EH (cell line): ENCODE data around the gene SERPINH1.

Experiments
- DNase-seq: peaks from one replicate; pipeline ENCODE4 v3.0.0-alpha.2; 2015; ENCODE audit warnings: low read depth

The SERPINH1 gene

DNA sequence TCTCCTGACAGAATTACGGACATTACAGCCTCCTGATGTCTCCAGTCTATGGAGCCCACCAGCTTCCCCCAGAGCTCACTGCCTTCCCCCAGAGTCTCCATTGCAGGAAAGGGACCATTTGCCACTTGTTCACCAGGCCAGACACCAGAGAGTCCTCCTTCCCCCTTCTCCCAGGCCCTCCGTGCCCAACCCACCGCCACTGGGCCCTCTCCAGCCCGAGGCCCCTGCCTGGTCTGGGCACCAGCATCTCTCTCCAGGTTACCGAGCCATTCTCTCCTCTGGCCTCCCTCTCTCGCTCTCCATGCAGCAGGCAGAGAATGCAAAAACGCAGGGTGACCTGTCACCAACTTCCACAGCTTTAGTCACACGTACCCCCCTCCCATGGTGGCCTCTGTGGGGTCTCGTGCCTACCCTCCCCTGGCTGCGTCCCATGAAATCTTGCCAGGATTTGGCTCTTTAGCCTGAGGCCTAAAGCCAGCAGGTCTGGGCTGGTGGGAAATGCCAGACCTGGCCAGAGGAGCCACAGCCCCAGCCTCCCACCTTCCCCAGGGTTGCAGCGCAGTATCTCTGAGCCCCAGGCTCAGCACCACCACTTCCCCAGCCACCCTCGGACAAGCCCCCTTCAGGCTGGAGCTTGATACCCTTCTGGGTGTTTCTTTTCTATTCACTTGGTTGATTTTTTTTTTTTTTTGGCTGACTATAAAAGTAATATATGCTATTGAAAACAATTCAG, 6.8 kb upstream of the SERPINH1 start:
- no peak for DNase-seq

DNA sequence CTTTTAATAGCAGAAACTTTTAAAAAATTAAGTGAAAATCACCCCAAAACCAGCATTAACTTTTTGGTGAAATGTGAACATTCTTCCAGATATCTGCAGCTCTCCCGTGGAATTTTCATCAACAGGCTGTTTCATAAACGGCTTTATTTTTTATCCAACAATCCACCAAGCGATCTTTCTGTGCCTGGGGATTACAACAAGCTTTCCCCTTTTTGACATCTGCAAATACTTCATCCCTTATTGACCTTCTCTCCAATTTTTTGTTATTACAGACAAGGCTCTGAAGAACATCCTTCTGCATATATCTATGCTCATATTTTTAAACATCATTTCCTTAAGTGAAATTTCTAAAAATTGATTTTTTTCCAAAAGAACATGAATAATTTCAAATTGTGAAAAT, 5.8 kb upstream of the SERPINH1 start:
- no peak for DNase-seq

- peak; percentile 97 for DNase-seq
These were observed 4.2 kb upstream of the SERPINH1 start for GRCh38 chr11:75557666-75558494.

- DNase-seq = peak; percentile 94
These were observed 2.9 kb upstream of the SERPINH1 start for GRCh38 chr11:75558939-75559843.

DNA sequence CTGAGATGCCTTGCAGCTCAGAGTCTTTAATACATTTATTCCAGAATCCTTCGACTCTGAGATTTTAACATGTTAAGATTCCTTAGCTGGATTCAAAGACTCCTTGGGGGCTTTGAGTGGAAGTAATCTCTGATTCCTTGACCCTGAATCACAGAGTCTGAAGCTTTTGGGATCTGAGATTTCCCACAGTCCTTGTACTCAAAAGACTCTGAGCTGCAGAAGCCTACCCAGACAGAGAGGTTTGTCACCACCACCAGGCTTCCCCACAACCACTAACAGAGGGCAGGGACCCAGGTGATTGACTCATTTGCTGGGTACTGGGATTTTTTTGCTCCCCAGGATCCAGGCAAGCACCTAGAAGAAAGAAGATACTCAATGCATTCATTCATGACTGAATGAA, 1.4 kb upstream of the SERPINH1 start:
- DNase-seq = peak; percentile 62

- no peak for DNase-seq
These were observed 516 bp upstream of the SERPINH1 start for GRCh38 chr11:75561426-75562047.

GRCh38 chr11:75562836-75563484, 907 bp downstream of the SERPINH1 start:
- DNase-seq = peak; percentile 81

DNA sequence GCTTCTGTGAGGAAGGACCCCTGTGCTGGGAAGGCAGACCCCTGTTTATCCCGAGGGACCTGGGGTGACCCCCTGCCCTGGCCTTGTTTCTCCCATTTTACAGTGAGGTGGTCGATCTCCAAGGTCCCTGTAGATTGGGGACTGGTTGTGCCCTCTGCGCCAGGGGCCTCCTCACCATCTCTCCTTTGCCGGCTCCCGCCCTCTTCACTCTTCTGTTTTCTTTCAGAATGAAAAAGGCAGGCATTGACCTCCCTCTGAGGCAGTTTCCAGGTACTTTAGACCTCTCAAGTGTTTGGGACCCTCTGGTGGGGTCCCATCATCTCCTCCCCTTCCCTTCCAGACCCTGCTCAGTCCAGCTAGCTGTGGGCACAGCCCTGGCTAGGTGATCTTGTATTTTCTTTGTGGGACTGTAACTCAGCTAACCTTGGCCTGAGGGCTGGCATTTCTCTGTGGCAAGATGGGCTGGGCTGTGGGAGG, 1.5 kb downstream of the SERPINH1 start:
- DNase-seq = no peak

DNA sequence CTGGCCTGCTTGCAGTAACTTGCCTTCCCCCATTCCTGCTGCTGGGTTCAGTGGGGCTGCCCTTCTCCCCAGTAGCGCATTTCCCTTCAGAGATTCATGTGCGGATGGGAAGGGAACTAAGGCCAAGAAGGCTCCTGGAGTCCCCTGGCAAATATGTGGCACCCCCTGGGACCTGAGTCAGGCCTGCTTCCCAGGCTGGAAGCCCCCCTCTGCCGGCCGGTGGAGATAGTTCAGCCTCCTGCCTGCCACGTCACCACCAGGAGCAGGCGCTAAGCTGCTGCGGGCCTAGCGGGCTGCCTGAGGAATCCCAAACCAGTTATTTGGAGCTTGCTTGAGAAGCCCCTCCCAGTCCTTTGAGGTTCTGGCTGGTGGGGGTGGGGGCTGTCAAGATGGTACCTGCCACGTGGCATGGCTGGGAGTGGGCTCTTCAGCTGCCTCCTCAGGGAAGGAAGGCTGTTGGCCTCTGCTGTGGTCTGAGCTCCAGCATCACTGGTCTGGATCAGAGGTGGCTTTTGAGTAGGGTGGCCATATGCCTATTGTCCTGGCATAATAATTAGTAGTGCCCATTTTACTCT, 2.0 kb downstream of the SERPINH1 start:
- DNase-seq = peak; percentile 90

GRCh38 chr11:75565221-75565814, 3.3 kb downstream of the SERPINH1 start:
- peak; percentile 93 for DNase-seq

DNA sequence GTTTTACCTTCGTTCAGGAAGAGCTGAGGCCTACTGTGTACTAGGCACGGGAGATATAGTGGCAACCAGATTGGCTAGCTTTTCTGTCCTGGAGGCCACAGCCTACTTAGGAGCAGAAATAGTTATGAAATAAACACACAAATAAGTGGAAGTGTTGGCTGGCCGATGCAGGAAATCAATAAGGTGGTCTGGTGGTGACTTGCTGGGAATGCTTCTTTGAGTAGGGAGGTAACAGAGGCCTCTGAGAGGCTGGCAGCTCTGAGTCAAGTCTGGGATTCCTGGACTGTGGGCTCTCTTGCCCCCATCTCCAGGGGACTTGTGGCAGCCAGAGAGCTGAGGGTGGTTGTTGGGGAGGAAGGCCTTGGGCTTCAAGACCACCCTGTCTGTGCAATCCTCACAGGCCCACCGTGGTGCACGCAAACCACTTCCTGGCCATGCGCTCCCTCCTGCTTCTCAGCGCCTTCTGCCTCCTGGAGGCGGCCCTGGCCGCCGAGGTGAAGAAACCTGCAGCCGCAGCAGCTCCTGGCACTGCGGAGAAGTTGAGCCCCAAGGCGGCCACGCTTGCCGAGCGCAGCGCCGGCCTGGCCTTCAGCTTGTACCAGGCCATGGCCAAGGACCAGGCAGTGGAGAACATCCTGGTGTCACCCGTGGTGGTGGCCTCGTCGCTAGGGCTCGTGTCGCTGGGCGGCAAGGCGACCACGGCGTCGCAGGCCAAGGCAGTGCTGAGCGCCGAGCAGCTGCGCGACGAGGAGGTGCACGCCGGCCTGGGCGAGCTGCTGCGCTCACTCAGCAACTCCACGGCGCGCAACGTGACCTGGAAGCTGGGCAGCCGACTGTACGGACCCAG, 4.1 kb downstream of the SERPINH1 start:
- no peak for DNase-seq

GRCh38 chr11:75566763-75567279, 4.8 kb downstream of the SERPINH1 start:
- no peak for DNase-seq

- DNase-seq = no peak
These were observed 5.9 kb downstream of the SERPINH1 start for GRCh38 chr11:75567971-75568370.

GRCh38 chr11:75568616-75569219, 6.7 kb downstream of the SERPINH1 start:
- DNase-seq = no peak

DNA sequence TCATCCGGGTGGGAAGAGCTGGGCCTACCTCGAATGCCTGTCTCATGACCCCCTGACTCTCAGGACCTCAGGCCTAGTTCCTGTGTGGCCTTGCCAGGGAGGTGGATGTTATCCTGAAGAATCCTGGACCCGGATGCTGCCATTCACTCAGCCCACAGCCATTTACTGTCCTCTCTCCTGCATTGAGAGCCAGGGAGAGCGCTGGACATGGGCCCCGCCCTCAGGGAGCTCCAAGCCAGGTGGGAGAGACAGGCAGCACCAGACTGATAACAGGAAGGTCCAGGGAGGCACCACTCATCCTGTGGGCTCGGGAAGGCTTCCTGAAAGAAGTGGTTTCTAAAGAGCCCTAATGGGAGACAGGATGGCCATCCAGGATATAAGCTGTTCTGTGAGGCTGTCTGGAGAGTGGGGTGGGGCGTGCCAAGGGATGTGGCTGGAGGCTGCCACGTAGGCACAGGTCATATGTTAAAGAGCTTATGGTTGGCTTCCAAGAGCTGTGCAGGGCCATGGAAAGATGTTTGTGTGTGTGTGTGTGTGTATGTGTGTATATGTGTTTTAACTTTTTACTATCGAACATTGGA, 8.6 kb downstream of the SERPINH1 start:
- no peak for DNase-seq

- DNase-seq = no peak
These were observed 9.6 kb downstream of the SERPINH1 start for GRCh38 chr11:75571625-75572024.

DNA sequence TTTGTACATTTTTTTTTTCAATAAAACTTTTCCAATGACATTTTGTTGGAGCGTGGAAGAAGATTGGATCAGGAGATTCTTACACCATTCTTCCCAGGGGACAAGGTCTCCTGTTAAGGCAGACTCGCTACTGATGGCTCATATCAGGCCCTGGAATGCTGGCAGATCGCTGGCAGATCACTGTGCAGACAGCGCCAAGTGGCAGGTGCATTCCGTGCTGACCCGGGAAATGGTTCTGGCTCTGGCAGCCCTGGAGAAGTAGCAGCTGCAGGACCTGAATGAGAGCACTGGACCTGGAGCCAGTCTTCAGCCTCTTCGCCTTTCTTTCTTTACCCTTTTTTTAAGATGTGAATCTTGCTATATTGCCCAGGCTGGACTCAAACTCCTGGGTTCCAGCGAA, 10.7 kb downstream of the SERPINH1 start:
- DNase-seq = no peak
